ENCODE results near the gene OCRL. TPM values are rescaled to one million over a fixed set of nuclear protein-coding genes. Genes with fewer than 3 reads are reported as not detected.

OCRL gene
- polyA plus RNA-seq, 3 donors from 2014 or later: 0.31 TPM; not detected in 2

DNA sequence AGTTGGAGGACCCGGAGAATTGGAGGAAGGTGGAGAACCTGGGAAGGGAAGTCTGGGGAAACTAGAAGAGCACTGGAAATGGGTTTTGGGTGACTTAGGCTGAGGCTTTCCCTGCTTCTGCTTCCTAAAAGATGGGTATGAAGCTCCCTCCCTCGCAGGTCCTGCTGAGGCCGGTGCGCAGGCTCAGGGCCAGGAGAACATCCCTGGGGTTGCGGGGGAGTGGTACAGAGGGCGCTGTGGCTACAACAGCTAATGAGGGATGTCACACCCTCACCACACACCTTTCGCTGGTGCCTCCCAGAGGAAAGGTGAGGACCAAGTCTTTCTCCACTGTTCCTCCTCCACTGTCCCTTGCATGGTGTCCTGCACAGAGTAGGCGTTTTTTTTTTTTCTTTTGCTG, 98.9 kb downstream of the OCRL start:
- Mint-ChIP-seq H3K36me3 (no peaks in the 10 kb centered on the region), H3K27ac (no peak overlapping the region), H3K4me3 (no peak overlapping the region), H3K9me3 (no peaks in the 10 kb centered on the region), H3K4me1 (peaks cover 6 to 11% of the 10 kb centered on the region in 2 donors), H3K27me3 (ENCODE audit: low read depth in 3 of 3) (peaks cover 0 to 8% (median 2%) of the 10 kb centered on the region in 3 donors)
- no peak for DNase-seq

DNA sequence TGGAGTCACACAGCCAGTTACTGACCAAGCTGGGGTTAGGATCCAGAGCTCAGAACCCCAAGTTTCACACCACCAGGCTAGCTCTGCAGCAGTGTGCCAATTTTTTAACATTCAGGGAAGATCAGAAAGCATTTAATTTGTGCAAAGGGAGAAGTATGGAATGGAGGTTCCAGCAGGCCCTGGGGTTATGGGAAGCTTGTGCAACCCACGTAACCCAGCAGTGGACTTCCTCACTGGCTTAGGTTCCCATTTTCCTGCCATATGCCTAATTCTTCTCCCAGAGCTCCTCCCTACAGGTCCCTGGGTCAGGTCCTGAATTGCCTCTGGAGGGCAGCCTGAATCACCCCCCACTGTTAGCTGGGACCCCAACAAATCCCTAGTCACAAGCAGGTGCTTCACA, 100.7 kb downstream of the OCRL start:
- Mint-ChIP-seq H3K36me3 (no peaks in the 10 kb centered on the region), H3K4me1 (peaks cover 6 to 11% of the 10 kb centered on the region in 2 donors), H3K27me3 (ENCODE audit: low read depth in 3 of 3) (peaks cover 3 to 8% (median 6%) of the 10 kb centered on the region in 3 donors), H3K9me3 (no peaks in the 10 kb centered on the region), H3K27ac (no peak overlapping the region), H3K4me3 (no peak overlapping the region)
- no peak for DNase-seq

GRCh38 chrX:129641469-129641868, 101.4 kb downstream of the OCRL start:
- H3K27me3 Mint-ChIP-seq (ENCODE audit: low read depth in 3 of 3): peaks cover 3 to 8% (median 6%) of the 10 kb centered on the region in 3 donors
- no peaks in the 10 kb centered on the region for H3K9me3 Mint-ChIP-seq
- no peaks in the 10 kb centered on the region for H3K36me3 Mint-ChIP-seq
- no peak for DNase-seq
- no peak overlapping the region for H3K27ac Mint-ChIP-seq
- H3K4me1 Mint-ChIP-seq: peaks cover 6 to 11% of the 10 kb centered on the region in 2 donors
- H3K4me3 Mint-ChIP-seq: no peak overlapping the region

DNA sequence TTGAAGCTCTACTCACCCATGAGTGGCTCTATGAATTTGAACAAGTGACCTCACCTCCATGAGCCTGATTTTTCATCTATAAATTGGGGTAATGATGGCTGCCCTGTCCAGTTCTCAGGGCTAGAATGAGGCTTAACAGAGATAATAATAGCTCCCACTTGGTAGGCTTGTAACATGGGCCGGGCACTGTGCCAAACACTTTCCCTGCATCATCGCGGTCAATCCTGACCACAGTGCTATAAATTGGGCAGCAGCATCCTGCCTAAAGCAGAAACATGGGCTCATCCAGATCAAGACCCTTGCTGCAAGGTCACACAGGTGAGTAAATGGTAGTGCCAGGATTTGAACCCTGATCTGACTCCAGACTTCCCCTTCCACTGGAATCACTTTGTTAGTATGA, 101.9 kb downstream of the OCRL start:
- peaks cover 3 to 8% (median 6%) of the 10 kb centered on the region in 3 donors for H3K27me3 Mint-ChIP-seq (ENCODE audit: low read depth in 3 of 3)
- H3K9me3 Mint-ChIP-seq: no peaks in the 10 kb centered on the region
- H3K4me1 Mint-ChIP-seq: peaks cover 6 to 11% of the 10 kb centered on the region in 2 donors
- H3K27ac Mint-ChIP-seq: no peak overlapping the region
- no peak overlapping the region for H3K4me3 Mint-ChIP-seq
- no peaks in the 10 kb centered on the region for H3K36me3 Mint-ChIP-seq
- peak in 2 of 3 donors; percentile 10 to 28 for DNase-seq

Other genes starting within 250 kb of the OCRL start
- gene SMARCA1, start 16.8 kb upstream of the OCRL start, polyA plus RNA-seq: under 1 TPM in 2 of 3 donors, not detected in 1; 0.28 to 0.89 TPM
- gene APLN, start 114.7 kb downstream of the OCRL start, polyA plus RNA-seq: not detected
- 1 to 10 TPM in 2 of 3 donors, under 1 TPM in 1; 0.60 to 2.9 (median 2.7) TPM for gene XPNPEP2, start 198.7 kb downstream of the OCRL start, polyA plus RNA-seq
- 100 to 1,000 TPM; 254 to 569 (median 270) TPM for gene SASH3, start 239.7 kb downstream of the OCRL start, polyA plus RNA-seq

Measured in immature natural killer cell (primary cell).